K562 treated with DMSO at 1 percent for 4 hours (cell line): Measurements from ENCODE around the gene SOCS6. TPM values are rescaled to one million over a fixed set of nuclear protein-coding genes. Genes with fewer than 3 reads are reported as not detected.

ENCODE experiments used
- total RNA-seq: library from RNA; unstranded; fragments of 300-600 nt; gene quantifications from 2 replicates; pipeline ENCODE4 v1.2.3, GENCODE V29; 2022; ENCODE audit not compliant: insufficient read depth

The SOCS6 gene, protein sequence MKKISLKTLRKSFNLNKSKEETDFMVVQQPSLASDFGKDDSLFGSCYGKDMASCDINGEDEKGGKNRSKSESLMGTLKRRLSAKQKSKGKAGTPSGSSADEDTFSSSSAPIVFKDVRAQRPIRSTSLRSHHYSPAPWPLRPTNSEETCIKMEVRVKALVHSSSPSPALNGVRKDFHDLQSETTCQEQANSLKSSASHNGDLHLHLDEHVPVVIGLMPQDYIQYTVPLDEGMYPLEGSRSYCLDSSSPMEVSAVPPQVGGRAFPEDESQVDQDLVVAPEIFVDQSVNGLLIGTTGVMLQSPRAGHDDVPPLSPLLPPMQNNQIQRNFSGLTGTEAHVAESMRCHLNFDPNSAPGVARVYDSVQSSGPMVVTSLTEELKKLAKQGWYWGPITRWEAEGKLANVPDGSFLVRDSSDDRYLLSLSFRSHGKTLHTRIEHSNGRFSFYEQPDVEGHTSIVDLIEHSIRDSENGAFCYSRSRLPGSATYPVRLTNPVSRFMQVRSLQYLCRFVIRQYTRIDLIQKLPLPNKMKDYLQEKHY
- total RNA-seq, result 6.8 and 7.9 TPM in 2 replicates

DNA sequence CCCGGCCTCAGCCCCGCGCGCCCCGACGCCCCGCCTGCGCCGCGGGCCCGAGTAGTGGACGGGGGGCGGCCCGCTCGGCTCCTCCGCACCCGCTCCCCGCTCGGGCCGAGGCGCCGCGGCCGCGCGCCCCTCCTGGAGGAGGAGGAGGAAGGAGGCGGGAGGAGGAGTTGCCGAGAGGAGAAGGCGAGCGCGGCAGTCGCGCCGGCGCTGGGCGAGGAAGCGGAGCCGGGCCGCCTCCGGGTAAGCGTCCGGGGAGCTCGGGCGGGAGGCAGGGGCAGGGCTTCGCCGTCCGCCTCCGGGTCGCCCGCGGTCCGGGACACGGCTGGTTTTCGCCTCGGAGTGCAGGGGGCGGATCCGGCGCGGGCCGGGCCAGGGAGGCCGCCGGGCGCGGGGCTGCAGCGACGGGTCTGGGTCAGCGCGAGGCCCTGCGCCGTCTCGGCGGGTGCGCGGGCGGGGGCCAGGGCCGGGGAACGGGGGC, at the start of gene SOCS6:
TSS of gene SOCS6 (plus strand) at position 195 of the 478 bp plus-strand sequence. CDS start 35,624 bp downstream, outside the sequence.

Other genes starting within 250 kb of the SOCS6 start
- gene RTTN, start 83.4 kb upstream of the SOCS6 start, total RNA-seq, result 5.7 and 7.1 TPM in 2 replicates